ENCODE results near the gene KIT.

KIT gene

DNA sequence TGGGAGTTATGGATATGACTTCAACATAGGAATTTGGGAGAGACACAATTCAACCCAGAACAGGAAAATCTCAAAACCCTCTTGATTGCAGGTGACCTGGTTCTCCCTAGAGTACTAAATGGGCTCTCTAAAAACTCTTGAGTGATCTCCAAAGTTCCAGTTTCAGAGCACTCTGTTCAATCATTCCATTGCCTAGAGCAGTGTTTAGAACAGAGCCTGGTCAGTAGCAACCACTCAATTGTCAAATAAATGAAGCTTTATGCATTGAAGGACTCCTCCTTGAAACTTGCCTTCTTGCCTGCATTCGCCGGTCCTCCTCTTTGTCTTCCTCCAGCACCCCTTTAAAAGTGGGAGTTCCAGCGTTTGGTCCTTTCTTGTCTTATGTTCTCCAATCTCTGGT lies 85.8 kb downstream of the KIT start:
- no peak overlapping the region for H2AFZ ChIP-seq (ENCODE audit: low read length, unreplicated experiment)
- H3K27me3 ChIP-seq (ENCODE audit: insufficient read depth, low read length), result peaks cover 64% of the 10 kb centered on the region
- peaks cover 3% of the 10 kb centered on the region for H3K4me1 ChIP-seq (ENCODE audit: control insufficient read depth, insufficient read depth, low read length, unreplicated experiment)
- no peak overlapping the region for H3K4me3 ChIP-seq (ENCODE audit: low read depth, low read length)
- H3K27ac ChIP-seq (ENCODE audit: low read depth, low read length), result no peak overlapping the region
- no peaks in the 10 kb centered on the region for H3K36me3 ChIP-seq (ENCODE audit: insufficient read depth, low read length)
- no peaks in the 10 kb centered on the region for H3K79me2 ChIP-seq (ENCODE audit: control insufficient read depth, insufficient read depth, low read length, unreplicated experiment)

DNA sequence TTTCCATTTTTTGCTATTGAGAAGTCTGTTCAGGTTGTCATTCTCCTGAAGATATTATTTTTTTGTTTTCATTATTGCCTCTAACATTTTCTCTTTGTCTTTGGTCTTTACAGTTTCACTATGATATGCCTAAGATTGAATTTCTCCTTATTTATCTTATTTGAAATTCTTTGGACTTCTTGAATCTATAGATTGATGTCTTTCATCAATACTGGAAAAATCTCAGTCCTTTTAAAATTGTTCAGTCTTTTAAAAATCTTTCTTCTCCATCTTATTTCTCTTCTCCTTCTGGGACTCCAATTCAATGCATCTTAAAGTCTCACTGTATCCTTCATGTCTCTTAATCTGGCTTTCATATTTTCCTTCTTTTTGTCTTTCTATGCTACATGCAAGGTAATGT lies 86.7 kb downstream of the KIT start:
- peaks cover 3% of the 10 kb centered on the region for H3K4me1 ChIP-seq (ENCODE audit: control insufficient read depth, insufficient read depth, low read length, unreplicated experiment)
- H3K27me3 ChIP-seq (ENCODE audit: insufficient read depth, low read length), result peaks cover 59% of the 10 kb centered on the region
- H3K4me3 ChIP-seq (ENCODE audit: low read depth, low read length), result no peak overlapping the region
- no peak overlapping the region for H2AFZ ChIP-seq (ENCODE audit: low read length, unreplicated experiment)
- no peaks in the 10 kb centered on the region for H3K36me3 ChIP-seq (ENCODE audit: insufficient read depth, low read length)
- H3K27ac ChIP-seq (ENCODE audit: low read depth, low read length), result no peak overlapping the region
- H3K79me2 ChIP-seq (ENCODE audit: control insufficient read depth, insufficient read depth, low read length, unreplicated experiment), result no peaks in the 10 kb centered on the region

DNA sequence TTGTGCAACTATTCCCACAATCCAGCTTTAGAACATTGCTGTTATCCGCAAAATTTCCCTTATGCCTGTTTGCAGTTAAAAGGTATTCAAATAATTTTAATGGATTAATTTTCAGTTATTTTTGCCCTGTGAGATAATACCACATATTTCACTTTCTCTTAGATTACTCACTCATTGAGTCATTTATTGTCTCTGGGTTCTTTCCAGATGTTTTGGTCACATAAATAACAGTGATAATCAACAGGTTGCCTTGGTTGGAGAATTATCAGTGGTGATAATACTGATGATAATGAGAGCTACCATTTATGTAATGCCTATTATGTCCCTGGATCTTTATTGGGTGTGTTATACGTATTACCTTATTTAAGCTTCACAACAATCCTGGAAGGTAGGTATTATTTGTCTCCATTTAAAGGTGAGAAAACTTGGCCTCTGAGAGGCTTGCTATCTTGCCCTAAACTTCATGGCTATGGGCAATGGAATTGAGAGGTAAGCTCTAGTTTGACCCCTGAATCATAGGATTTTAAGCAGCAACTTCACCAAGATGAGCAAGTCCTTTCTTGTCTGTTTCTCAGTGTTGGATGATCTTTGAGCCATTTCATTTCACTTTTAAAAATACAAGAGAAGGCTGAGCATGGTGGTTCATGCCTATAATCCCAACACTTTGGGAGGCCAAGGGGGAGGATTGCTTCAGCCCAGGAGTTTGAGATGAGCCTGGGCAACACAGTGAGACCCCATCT lies 87.4 kb downstream of the KIT start:
- peaks cover 61% of the 10 kb centered on the region for H3K27me3 ChIP-seq (ENCODE audit: insufficient read depth, low read length)
- H3K4me1 ChIP-seq (ENCODE audit: control insufficient read depth, insufficient read depth, low read length, unreplicated experiment), result peaks cover 3% of the 10 kb centered on the region
- no peaks in the 10 kb centered on the region for H3K36me3 ChIP-seq (ENCODE audit: insufficient read depth, low read length)
- no peaks in the 10 kb centered on the region for H3K79me2 ChIP-seq (ENCODE audit: control insufficient read depth, insufficient read depth, low read length, unreplicated experiment)
- H2AFZ ChIP-seq (ENCODE audit: low read length, unreplicated experiment), result no peak overlapping the region
- no peak overlapping the region for H3K4me3 ChIP-seq (ENCODE audit: low read depth, low read length)
- H3K27ac ChIP-seq (ENCODE audit: low read depth, low read length), result no peak overlapping the region

DNA sequence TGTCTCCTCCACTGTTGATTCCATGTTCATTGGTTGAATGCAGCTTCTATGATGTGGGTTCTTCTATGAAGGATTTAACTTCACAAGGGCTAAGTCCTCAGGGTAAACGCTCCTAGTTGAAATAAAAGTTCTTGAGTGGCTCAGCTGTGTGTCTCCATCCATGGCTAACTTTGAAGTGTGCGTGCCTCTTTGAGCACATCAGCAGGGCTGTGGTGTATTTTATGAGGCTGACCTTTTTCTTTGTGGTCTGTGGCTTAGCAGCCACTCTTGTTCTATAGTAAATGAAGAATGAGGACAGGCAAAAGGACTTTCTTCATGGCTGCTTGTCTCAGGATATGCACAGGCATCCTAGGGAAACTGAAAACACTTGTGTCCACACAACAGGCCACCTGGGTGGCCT lies 88.5 kb downstream of the KIT start:
- no peak overlapping the region for H2AFZ ChIP-seq (ENCODE audit: low read length, unreplicated experiment)
- no peak overlapping the region for H3K27ac ChIP-seq (ENCODE audit: low read depth, low read length)
- H3K4me3 ChIP-seq (ENCODE audit: low read depth, low read length), result no peak overlapping the region
- peaks cover 60% of the 10 kb centered on the region for H3K27me3 ChIP-seq (ENCODE audit: insufficient read depth, low read length)
- no peaks in the 10 kb centered on the region for H3K79me2 ChIP-seq (ENCODE audit: control insufficient read depth, insufficient read depth, low read length, unreplicated experiment)
- no peaks in the 10 kb centered on the region for H3K36me3 ChIP-seq (ENCODE audit: insufficient read depth, low read length)
- H3K4me1 ChIP-seq (ENCODE audit: control insufficient read depth, insufficient read depth, low read length, unreplicated experiment), result peaks cover 3% of the 10 kb centered on the region

DNA sequence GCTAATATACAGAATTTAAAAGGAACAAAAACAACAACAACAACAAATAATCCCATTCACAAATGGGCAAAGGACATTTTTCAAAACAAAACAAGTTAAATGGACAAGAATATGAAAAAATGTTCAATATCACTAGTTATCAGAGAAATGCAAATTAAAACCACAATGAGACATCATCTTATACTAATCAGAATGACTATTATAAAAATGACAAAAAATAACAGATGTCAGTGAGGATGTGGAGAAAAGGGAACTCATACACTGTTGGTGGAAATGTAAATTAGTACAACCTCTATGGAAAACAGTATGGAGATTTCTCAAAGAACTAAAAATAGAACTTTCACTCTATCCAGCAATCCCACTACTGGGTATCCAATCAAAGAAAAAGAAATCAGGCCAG lies 92.6 kb downstream of the KIT start:
- Histone ChIP-seq H3K36me3 (ENCODE audit: insufficient read depth, low read length) (no peaks in the 10 kb centered on the region), H3K27ac (ENCODE audit: low read depth, low read length) (no peak overlapping the region)

DNA sequence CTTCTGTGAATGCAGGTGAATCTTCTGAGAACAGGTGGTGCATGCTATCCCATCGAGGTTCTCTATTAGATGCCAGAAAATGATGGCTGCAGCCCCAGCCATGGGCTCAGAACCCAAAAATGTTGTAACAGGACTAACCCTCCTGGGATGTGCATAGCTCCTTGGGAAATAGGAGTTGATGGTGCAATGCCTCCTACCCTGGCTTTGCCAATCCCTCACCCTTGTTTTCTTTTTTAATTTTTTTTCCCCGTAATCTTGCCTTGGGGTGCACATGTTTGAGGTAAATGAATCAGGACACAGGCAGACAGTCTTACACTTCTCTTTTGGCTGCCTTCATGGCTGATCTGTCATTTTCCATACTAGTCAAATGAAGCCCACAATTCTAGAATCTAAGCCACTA lies 96.6 kb downstream of the KIT start:
- Histone ChIP-seq H3K27ac (ENCODE audit: low read depth, low read length) (no peak overlapping the region), H3K79me2 (ENCODE audit: control insufficient read depth, insufficient read depth, low read length, unreplicated experiment) (no peaks in the 10 kb centered on the region), H3K4me1 (ENCODE audit: control insufficient read depth, insufficient read depth, low read length, unreplicated experiment) (no peaks in the 10 kb centered on the region), H3K36me3 (ENCODE audit: insufficient read depth, low read length) (no peaks in the 10 kb centered on the region), H3K27me3 (ENCODE audit: insufficient read depth, low read length) (peaks cover 55% of the 10 kb centered on the region), H2AFZ (ENCODE audit: low read length, unreplicated experiment) (no peak overlapping the region), H3K4me3 (ENCODE audit: low read depth, low read length) (no peak overlapping the region)

More for the DNA sequence above, 92.6 kb downstream of the KIT start:
- H3K79me2 ChIP-seq (ENCODE audit: control insufficient read depth, insufficient read depth, low read length, unreplicated experiment), result no peaks in the 10 kb centered on the region
- no peak overlapping the region for H3K4me3 ChIP-seq (ENCODE audit: low read depth, low read length)
- no peak overlapping the region for H2AFZ ChIP-seq (ENCODE audit: low read length, unreplicated experiment)
- H3K27me3 ChIP-seq (ENCODE audit: insufficient read depth, low read length), result peaks cover 64% of the 10 kb centered on the region
- H3K4me1 ChIP-seq (ENCODE audit: control insufficient read depth, insufficient read depth, low read length, unreplicated experiment), result no peaks in the 10 kb centered on the region

DNA sequence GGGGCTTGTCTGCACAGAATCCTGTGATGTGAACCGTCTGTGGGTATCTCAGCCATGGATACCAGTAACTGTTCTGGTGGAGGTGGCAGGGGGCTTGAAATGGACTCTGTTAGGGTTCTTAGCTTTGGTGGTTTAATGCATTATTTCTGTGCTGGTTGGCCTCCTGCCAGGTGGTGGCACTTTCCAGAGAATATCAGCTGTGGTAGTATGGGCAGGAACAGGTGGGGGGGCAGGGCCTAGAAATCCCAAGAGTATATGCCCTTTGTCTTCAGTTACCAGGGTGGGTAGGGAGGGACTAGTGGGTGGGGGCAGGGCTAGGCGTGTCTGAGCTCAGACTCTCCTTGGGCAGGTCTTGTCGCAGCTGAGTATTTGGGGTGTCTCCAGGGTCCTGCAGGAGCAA lies 106.7 kb downstream of the KIT start:
- Histone ChIP-seq H3K36me3 (ENCODE audit: insufficient read depth, low read length) (no peaks in the 10 kb centered on the region), H3K4me1 (ENCODE audit: control insufficient read depth, insufficient read depth, low read length, unreplicated experiment) (no peaks in the 10 kb centered on the region), H3K79me2 (ENCODE audit: control insufficient read depth, insufficient read depth, low read length, unreplicated experiment) (no peaks in the 10 kb centered on the region), H3K27ac (ENCODE audit: low read depth, low read length) (no peak overlapping the region), H2AFZ (ENCODE audit: low read length, unreplicated experiment) (no peak overlapping the region), H3K27me3 (ENCODE audit: insufficient read depth, low read length) (peaks cover 4% of the 10 kb centered on the region; the same call in 1 of the 2 replicates), H3K4me3 (ENCODE audit: low read depth, low read length) (no peak overlapping the region)

DNA sequence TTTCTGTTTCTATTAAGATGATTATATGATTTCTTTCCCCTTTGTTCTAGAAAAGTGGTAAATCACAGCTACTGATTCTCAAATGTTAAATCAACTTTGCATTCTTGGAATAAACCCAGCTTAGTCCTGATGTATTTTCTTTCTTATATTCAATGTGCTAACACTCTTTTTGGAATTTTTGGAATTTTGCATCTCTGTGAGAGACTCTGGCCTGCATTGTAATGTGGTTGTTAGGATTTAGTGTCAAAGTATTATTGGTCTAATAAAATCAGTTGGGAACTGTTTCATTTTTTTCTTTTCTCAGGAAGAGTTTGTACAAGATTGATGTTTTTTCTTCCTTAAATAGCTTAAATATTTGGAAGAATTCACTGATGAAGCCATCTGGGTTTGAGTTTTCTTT lies 109.6 kb downstream of the KIT start:
- no peak overlapping the region for H2AFZ ChIP-seq (ENCODE audit: low read length, unreplicated experiment)
- H3K36me3 ChIP-seq (ENCODE audit: insufficient read depth, low read length), result no peaks in the 10 kb centered on the region
- H3K79me2 ChIP-seq (ENCODE audit: control insufficient read depth, insufficient read depth, low read length, unreplicated experiment), result no peaks in the 10 kb centered on the region
- H3K4me1 ChIP-seq (ENCODE audit: control insufficient read depth, insufficient read depth, low read length, unreplicated experiment), result no peaks in the 10 kb centered on the region
- H3K27ac ChIP-seq (ENCODE audit: low read depth, low read length), result no peak overlapping the region
- peaks cover 12% of the 10 kb centered on the region; the same call in 1 of the 2 replicates for H3K27me3 ChIP-seq (ENCODE audit: insufficient read depth, low read length)
- H3K4me3 ChIP-seq (ENCODE audit: low read depth, low read length), result no peak overlapping the region

DNA sequence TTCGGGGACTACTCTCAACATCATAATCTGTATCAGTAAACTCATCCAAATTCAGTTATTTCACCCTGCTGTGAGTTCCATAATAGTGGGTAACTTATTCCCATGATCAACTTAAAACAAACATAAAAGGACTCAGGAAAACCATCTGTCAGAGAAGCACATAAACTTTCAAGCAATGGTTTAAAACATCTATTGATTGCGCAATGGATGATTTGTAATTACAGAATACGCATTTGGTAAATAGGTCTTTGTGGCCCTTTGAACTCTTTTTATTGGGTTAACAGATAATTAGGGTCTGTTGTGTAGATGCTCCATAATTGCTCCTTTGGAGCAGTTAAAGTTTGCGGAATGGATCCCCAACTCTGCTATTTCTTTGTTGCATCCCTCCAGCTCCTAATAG lies 115.3 kb downstream of the KIT start:
- H3K36me3 ChIP-seq (ENCODE audit: insufficient read depth, low read length), result no peaks in the 10 kb centered on the region
- H3K79me2 ChIP-seq (ENCODE audit: control insufficient read depth, insufficient read depth, low read length, unreplicated experiment), result no peaks in the 10 kb centered on the region
- no peak overlapping the region for H3K4me3 ChIP-seq (ENCODE audit: low read depth, low read length)
- no peak overlapping the region for H2AFZ ChIP-seq (ENCODE audit: low read length, unreplicated experiment)
- H3K4me1 ChIP-seq (ENCODE audit: control insufficient read depth, insufficient read depth, low read length, unreplicated experiment), result no peaks in the 10 kb centered on the region
- H3K27me3 ChIP-seq (ENCODE audit: insufficient read depth, low read length), result peaks cover 32% of the 10 kb centered on the region
- H3K27ac ChIP-seq (ENCODE audit: low read depth, low read length), result no peak overlapping the region

DNA sequence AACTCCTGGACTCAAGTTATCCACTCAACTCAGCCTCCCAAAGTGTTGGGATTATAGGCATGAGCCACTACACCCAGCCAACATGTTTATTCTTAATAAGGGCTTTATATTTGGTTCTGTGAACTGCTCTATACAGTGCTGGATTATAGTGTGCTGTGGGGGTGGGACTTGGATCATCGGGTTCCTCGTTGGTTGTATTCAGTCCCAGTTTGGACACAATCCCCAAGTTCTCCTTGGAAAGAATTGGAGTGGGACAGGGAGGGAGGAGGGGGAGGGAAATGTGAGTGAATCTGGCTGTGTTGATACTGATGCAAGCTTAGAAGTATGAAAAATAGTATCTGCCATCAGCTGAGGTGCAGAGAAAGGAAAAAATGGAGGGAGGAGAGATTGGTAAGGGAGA lies 121.3 kb downstream of the KIT start:
- H3K4me3 ChIP-seq (ENCODE audit: low read depth, low read length), result no peak overlapping the region
- no peak overlapping the region for H3K27ac ChIP-seq (ENCODE audit: low read depth, low read length)
- H3K27me3 ChIP-seq (ENCODE audit: insufficient read depth, low read length), result peaks cover 32% of the 10 kb centered on the region
- no peak overlapping the region for H2AFZ ChIP-seq (ENCODE audit: low read length, unreplicated experiment)
- no peaks in the 10 kb centered on the region for H3K79me2 ChIP-seq (ENCODE audit: control insufficient read depth, insufficient read depth, low read length, unreplicated experiment)
- H3K36me3 ChIP-seq (ENCODE audit: insufficient read depth, low read length), result no peaks in the 10 kb centered on the region
- H3K4me1 ChIP-seq (ENCODE audit: control insufficient read depth, insufficient read depth, low read length, unreplicated experiment), result peaks cover 6% of the 10 kb centered on the region

DNA sequence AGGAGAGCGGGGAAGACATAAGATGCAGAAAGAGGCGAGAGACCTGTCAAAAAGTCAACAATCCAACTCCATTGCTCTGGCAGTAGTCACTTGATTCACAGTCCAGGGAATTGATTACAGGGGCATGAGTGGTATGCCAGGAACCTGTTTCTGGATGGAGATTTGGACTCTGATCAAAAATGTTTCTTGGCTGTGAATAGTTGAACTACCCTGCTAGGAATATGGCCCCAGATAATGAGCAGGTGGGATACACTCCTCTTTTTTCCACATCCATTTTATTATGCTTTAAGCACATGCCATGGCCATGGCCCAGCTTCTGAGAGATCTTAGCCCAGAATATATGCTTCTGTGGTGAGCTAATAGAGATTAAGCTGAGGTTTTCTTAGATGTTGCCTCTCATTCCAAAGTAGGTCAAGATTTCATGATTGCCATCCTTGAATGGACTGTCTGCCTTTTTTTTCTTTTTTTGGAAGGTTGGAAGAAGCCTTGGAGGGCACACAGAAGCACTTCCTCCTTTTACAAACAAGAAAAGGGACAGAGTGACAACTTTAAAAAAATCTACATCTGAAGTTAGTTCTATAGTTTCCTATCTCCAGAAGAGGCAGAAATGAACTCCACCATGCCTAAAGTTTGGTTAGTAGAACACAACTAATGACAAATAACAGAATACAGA lies 121.9 kb downstream of the KIT start:
- Histone ChIP-seq H3K4me1 (ENCODE audit: control insufficient read depth, insufficient read depth, low read length, unreplicated experiment) (peaks cover 11% of the 10 kb centered on the region), H3K27me3 (ENCODE audit: insufficient read depth, low read length) (peaks cover 32% of the 10 kb centered on the region), H3K4me3 (ENCODE audit: low read depth, low read length) (no peak overlapping the region), H3K36me3 (ENCODE audit: insufficient read depth, low read length) (no peaks in the 10 kb centered on the region), H2AFZ (ENCODE audit: low read length, unreplicated experiment) (no peak overlapping the region), H3K27ac (ENCODE audit: low read depth, low read length) (no peak overlapping the region), H3K79me2 (ENCODE audit: control insufficient read depth, insufficient read depth, low read length, unreplicated experiment) (no peaks in the 10 kb centered on the region)

Measured in ACC112 (cell line).